Caki2 (cell line): ENCODE results near the gene DOCK1. TPM values are rescaled to one million over a fixed set of nuclear protein-coding genes. Genes with fewer than 3 reads are reported as not detected.

Experiments
- DNase-seq: peaks from one replicate; pipeline ENCODE4 v3.0.0-alpha.2; 2015; ENCODE audit warnings: low read depth
- in situ Hi-C: cut with HindIII; loops from 2 replicates; pipeline ENCODE4 v1.10.0; 2016; ENCODE audit warnings: low sequenced_read_pairs, low pct_unique_long_range_greater_than_20kb, mixed read lengths
- total RNA-seq: library from RNA; depleted of rRNA; stranded (reverse); fragments of >200 nt; shearing (Covaris generic); gene quantifications from 2 replicates; pipeline ENCODE4 v1.2.3, GENCODE V29; 2014; ENCODE audit warnings: low replicate concordance

The DOCK1 gene
- total RNA-seq, 1 experiment from 2014 or later, result 17.1 TPM

GRCh38 chr10:127133225-127133624 is 228.0 kb downstream of the DOCK1 start:
- in situ Hi-C loops, result no loop called here
- no peak for DNase-seq

GRCh38 chr10:127133672-127134500 is 228.7 kb downstream of the DOCK1 start:
- no peak for DNase-seq
- in situ Hi-C loops, result no loop called here

GRCh38 chr10:127135844-127136577 is 230.8 kb downstream of the DOCK1 start:
- in situ Hi-C loops, result no loop called here
- no peak for DNase-seq

- no peak for DNase-seq
- in situ Hi-C loops, result no loop called here
Measured at GRCh38 chr10:127137391-127137790, 232.2 kb downstream of the DOCK1 start.

GRCh38 chr10:127142136-127142535 is 236.9 kb downstream of the DOCK1 start:
- in situ Hi-C loops, result no loop called here
- peak; percentile 14 for DNase-seq

GRCh38 chr10:127142856-127143255 is 237.6 kb downstream of the DOCK1 start:
- in situ Hi-C loops, result no loop called here

GRCh38 chr10:127145173-127145572 is 239.9 kb downstream of the DOCK1 start:
- peak; percentile 55 for DNase-seq
- in situ Hi-C loops, result no loop called here

More at GRCh38 chr10:127142856-127143255, 237.6 kb downstream of the DOCK1 start:
- no peak for DNase-seq

GRCh38 chr10:127146661-127147060 is 241.4 kb downstream of the DOCK1 start:
- DNase-seq, result no peak
- in situ Hi-C loops, result no loop called here

GRCh38 chr10:127148066-127148932 is 243.1 kb downstream of the DOCK1 start:
- peak; percentile 78 for DNase-seq
- in situ Hi-C loops, result no loop called here

GRCh38 chr10:127148933-127149220 is 243.6 kb downstream of the DOCK1 start:
- DNase-seq, result peak; percentile 63
- in situ Hi-C loops, result no loop called here

GRCh38 chr10:127149501-127150081 is 244.4 kb downstream of the DOCK1 start:
- DNase-seq, result no peak
- in situ Hi-C loops, result no loop called here

GRCh38 chr10:127150136-127150535 is 244.9 kb downstream of the DOCK1 start:
- DNase-seq, result peak; percentile 62
- in situ Hi-C loops, result no loop called here

GRCh38 chr10:127151541-127151940 is 246.3 kb downstream of the DOCK1 start:
- DNase-seq, result peak; percentile 54
- in situ Hi-C loops, result no loop called here

- DNase-seq, result no peak
- in situ Hi-C loops, result no loop called here
Measured at GRCh38 chr10:127151981-127152699, 246.9 kb downstream of the DOCK1 start.

GRCh38 chr10:127153181-127153580 is 248.0 kb downstream of the DOCK1 start:
- in situ Hi-C loops, result no loop called here
- no peak for DNase-seq

- in situ Hi-C loops, result no loop called here
- no peak for DNase-seq
Measured at GRCh38 chr10:127154831-127155620, 249.8 kb downstream of the DOCK1 start.

GRCh38 chr10:127157089-127157488 is 251.9 kb downstream of the DOCK1 start:
- in situ Hi-C loops, result no loop called here
- no peak for DNase-seq
